NAMALWA (cell line): Measurements from ENCODE around the gene TNRC6B.
"Not testable (repeated sequence)": the region's sequence is repeated elsewhere in the genome, so short reads cannot be mapped to it uniquely, and the experiment has no call there.

ENCODE experiments used
- DNase-seq: peaks from one replicate; pipeline ENCODE4 v3.0.0-alpha.2; 2015; ENCODE audit warnings: low spot score

Gene TNRC6B

DNA sequence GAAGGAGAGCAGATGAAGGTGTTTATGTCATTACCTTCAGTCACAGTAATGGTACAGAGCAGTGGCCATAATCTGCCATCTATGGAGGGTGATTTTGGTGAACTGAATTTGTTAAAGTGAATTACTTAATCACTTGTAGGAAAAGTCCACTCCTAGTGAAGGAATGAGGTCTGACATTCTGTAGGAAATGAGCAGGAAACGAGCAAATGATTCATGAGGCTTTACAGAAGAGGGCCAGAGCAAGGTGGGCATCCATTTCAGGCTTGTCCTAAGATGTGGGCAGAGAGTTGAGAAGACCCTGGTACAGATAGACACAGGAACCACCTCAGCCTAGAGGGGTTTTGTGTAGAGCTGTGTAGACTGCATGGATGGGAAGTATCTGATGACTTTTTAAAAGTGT, 186.7 kb downstream of the TNRC6B start:
- DNase-seq, result no peak

GRCh38 chr22:40366068-40366467, 188.3 kb downstream of the TNRC6B start:
- no peak for DNase-seq

DNA sequence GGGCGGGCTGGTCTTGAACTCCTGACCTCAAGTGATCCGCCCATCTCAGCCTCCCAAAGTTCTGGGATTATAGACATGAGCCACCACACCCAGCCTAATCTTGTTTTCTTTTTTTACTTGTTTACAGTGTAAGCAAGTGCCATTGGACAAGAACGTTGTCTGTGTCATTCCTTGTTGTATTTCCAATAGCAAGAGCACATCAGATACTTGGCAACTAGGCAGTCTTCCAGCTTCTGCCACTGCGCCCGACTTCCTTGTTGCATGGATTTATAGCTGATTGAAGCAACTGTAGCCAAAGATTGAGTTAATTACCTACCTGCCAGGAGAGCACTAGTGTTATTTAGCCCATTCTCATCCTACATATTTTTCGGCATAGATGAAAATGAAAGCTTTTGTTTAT, 189.6 kb downstream of the TNRC6B start:
- no peak for DNase-seq

DNA sequence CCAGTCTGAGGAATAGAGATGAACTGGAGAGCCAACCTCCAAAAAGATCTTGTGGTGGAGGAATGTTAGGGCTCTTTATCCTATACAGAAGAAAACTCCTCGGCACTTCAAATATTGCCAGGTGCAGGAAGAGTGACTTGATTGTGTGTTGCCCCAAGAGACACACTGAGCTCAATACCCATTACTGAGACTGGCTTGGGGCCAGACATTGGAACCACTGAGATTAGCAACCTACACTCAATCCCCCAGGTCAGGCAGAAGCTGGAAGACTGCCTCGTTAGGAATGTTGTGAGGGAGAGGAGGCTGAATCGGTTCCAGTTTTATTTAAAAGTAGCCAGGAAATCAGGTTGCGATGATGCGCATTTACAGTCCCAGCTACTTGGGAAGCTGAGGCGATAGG, 190.3 kb downstream of the TNRC6B start:
- no peak for DNase-seq

- DNase-seq, result peak; percentile 19
Observed at GRCh38 chr22:40368836-40369235, 191.1 kb downstream of the TNRC6B start.

DNA sequence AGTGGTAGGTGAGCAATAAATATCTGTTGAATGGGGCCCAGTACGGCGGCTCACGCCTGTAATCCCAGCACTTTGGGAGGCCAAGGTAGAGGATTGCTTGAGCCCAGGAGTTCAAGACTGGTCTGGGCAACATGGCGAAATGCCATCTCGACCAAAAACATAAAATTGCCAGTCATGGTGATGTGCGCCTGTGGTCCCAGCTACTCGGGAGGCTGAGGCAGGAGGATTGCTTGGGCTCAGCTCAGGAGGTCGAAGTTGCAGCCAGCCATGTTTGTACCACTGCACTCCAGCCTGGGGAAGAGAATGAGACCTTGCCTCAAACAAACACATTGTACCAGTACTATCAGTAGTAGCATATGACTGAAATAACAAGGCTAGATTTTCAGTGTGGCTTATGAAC, 196.8 kb downstream of the TNRC6B start:
- no peak for DNase-seq

DNA sequence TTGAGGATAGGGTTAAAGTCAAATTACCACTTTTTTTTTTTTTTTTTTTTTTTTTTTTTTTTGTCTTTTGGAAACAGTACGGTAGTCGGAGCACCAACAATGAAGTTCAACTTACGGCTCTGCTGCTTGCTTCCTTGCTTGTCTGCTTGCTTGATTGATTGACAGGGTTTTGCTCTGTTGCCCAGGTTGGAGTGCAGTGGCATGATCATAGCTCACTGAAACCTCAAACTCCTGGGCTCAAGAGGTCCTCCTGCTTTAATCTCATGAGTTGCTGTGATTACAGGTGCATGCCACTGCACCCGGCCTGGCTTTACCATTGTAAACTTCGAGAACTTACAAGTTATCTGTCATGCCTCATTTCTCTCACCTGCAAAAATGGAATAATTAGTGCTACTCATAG, 198.4 kb downstream of the TNRC6B start:
- peak; percentile 50 for DNase-seq

- DNase-seq, result no peak
Observed at GRCh38 chr22:40377931-40378330, 200.2 kb downstream of the TNRC6B start.

GRCh38 chr22:40378448-40378847, 200.7 kb downstream of the TNRC6B start:
- DNase-seq, result not testable (repeated sequence)

DNA sequence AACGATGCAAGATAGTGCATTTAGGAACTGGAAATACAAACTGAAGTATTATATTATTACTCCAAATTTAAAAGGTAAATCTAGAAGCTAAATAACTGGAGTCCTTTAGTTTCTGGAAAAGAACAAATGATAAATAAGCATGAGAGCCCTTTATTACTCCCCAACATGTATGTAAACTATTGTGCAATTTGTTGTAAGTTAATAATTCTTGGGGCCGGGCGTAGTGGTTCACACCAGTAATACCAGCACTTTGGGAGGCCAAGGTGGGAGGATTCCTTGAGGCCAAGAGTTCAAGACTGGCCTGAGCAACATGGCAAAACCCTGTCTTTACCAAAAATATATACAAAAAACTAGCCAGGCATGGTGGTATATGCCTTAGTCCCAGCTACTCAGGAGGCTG, 203.7 kb downstream of the TNRC6B start:
- DNase-seq, result no peak

DNA sequence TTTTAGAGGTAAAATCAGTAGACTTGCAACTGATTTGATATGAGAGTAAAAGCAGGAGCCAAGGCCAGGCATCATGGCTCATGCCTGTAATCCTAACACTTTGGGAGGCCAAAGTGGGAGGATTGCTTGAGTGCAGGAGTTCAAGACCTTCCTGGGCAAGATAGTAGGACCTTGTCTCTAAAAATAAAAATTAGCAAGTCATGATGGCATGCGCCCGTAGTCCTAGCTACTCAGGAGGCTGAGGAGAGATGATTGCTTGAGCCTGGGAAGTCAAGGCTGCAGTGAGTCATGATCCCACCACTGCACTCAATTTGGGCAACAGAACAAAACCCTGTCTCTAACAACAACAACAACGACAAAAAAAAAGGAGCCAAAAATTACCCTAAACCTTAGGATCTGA, 206.2 kb downstream of the TNRC6B start:
- no peak for DNase-seq

GRCh38 chr22:40385036-40385782, 207.5 kb downstream of the TNRC6B start:
- DNase-seq, result peak; percentile 68
